Effector CD8-positive, alpha-beta T cell (primary cell): ENCODE results near the gene SPRED3.
"Not testable (repeated sequence)": the region's sequence is repeated elsewhere in the genome, so short reads cannot be mapped to it uniquely, and the experiment has no call there.

Source experiments
- DNase-seq: peaks from one replicate; lab custom pipeline; 2025; lab: John Stamatoyannopoulos, UW
- total RNA-seq, 4 experiments: gene quantifications; one replicate each; lab custom pipeline; 2026; lab: John Stamatoyannopoulos, UW

SPRED3 gene, protein sequence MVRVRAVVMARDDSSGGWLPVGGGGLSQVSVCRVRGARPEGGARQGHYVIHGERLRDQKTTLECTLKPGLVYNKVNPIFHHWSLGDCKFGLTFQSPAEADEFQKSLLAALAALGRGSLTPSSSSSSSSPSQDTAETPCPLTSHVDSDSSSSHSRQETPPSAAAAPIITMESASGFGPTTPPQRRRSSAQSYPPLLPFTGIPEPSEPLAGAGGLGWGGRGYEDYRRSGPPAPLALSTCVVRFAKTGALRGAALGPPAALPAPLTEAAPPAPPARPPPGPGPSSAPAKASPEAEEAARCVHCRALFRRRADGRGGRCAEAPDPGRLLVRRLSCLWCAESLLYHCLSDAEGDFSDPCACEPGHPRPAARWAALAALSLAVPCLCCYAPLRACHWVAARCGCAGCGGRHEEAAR
- 0.29 to 4.0 (median 1.8) reads per million in 4 experiments for total RNA-seq

DNA sequence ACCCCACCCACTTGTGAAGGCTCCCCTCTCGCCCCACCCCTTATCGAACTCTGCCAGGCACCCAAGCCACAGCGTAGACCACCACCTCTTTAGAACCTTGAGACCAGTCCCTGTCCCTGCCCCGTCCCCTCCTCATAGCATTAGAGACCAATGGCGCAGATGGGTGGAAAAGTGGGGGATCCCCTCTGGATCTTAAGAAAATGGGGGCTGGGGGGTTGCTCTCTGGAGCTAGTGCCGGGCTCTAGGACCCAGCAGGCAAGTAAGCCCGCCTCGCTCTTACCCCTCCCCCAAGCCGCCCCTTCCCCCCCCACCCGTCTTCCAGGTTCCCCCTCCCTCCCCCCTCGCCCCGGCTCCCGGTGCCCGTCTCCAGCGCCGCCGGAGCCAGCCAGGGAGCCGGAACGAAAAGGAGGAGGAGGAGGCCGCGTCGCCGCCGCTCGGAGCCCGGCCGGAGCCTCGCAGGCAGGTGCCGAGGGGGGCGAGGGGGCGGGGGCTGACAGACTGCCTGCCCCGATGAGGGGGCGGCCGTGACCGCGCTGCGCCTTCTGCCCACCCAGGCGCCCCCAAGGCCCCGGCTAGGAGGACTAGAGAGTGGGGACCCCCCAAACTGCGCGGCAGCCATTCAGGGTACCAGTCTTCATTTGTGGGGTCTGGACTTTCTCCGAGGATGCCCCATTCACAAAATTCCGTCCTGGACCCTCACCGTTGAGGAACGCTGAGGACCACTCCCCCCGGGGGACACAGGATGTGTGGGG, at the start of gene SPRED3:
TSS of gene SPRED3 (plus strand) at position 349 of the 752 bp plus-strand sequence. CDS start 1,606 bp downstream, outside the sequence.
- DNase-seq, result no peak

DNA sequence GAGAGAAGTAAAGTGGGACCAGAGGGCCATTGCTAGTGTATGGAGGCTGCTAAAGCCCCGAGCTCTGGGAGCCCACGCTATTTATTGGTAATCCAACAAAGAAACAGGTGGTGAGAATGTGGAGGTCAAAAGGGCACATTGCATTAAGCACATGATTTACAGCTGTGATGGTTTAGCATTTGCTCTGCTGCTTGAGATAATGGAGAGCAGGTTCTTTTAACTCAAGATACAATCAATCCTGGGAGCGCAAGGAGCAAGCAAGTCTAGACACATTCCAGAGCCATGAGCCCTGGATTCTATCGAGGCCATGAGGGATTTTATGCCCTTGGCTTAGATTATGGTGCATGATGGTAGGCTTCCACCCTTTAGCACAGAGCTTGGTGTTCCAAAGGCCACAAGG, 49.5 kb upstream of the SPRED3 start:
- DNase-seq, result not testable (repeated sequence)

DNA sequence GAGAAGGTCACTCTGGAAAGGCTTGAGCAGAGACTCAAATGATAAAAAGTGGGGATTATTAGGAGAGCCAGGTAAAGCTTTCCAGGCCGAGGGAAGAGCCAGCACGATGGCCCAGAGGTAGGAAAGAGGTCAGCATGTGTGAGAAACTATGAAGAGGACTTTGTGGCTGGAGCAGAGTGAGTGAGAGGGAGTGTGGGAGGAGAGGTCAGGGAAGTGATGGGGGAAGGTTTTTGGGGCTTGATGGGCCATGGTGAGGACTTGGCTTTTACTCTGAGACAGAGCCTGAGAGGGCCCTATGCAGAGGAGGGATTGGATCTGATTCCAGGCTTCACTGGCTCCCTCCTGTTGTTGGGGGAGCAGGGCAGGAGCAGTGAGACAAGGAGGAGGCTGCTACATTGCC, 47.6 kb upstream of the SPRED3 start:
- no peak for DNase-seq

- DNase-seq, result no peak
These were observed 41.7 kb upstream of the SPRED3 start for GRCh38 chr19:38346837-38347236.

DNA sequence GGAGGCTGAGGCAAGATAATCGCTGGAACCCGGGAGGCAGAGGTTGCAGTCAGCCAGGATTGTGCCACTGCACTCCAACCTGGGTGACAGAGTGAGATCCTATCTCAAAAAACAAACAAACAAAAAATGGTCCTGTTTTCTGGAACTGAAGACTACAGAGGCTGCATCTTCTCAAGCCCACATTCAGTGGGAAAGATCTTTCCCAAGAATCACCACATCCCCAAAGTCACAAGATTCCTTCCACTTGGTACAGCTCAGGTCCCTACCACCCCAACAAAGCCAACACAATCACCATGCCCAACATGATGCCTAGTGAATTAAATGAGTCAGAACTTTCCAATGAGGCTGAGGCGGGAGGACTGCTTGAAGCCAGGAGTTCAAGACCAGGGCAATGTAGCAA, 37.6 kb upstream of the SPRED3 start:
- DNase-seq, result no peak

- no peak for DNase-seq
These were observed 36.6 kb upstream of the SPRED3 start for GRCh38 chr19:38351865-38352395.

GRCh38 chr19:38352611-38353010, 35.9 kb upstream of the SPRED3 start:
- no peak for DNase-seq

- no peak for DNase-seq
These were observed 32.5 kb upstream of the SPRED3 start for GRCh38 chr19:38355728-38356725.

DNA sequence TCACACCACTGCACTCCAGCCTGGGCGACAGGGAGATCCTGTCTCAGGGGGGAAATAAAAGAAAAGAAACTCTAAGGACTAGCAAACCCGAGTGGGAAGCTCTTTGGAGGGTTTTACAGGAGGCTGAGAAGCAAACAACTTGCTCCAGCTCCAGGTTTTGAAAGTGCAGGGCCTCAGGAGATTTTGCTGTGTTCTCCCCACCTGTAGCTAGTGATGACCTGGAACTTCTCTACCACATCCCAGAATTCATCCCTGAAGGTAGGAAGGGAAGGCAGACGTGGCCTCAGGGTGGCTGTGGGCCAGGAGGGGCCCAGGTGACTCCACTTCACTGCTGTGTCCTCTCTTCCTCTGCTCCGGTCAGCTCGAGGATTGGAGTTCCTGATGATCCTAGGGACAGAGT, 30.4 kb upstream of the SPRED3 start:
- no peak for DNase-seq

DNA sequence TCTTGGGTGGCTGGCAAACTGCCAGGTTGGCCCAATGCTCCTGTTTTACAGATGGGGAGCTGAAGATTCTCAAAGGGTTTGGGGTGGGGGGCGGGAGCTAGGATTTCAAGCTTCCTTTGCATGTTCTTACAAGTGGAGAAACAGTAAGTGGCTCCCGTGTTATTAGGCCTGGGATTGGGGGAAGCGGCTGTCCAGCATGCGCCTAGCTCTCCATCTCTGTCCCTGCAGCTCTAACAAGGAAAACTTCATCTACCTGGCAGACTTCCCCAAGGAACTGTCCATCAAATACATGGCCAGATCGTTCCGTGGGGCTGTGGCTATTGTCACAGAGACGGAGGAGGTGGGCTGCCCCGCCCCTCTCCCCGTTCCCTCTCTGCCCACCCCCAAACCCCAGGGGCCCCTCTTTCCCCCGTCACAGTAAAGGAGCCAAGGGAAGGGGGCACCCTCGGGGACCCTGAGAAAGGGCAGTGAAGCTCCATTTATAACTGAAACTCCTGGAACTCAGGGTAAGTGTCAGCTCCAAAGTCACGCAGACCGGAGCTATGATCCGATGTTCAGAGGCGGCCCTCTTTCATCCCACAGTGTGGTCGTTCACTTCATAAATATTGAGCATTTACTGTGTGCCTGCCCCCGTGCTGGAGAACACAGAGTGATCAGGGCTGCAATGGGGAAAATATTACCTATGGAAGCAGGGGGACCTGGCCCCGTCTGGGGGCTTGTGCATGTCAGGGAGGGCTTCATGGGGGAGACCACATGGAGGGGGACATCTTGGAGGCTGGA, 29.1 kb upstream of the SPRED3 start:
- no peak for DNase-seq

- no peak for DNase-seq
These were observed 28.1 kb upstream of the SPRED3 start for GRCh38 chr19:38360351-38360750.

DNA sequence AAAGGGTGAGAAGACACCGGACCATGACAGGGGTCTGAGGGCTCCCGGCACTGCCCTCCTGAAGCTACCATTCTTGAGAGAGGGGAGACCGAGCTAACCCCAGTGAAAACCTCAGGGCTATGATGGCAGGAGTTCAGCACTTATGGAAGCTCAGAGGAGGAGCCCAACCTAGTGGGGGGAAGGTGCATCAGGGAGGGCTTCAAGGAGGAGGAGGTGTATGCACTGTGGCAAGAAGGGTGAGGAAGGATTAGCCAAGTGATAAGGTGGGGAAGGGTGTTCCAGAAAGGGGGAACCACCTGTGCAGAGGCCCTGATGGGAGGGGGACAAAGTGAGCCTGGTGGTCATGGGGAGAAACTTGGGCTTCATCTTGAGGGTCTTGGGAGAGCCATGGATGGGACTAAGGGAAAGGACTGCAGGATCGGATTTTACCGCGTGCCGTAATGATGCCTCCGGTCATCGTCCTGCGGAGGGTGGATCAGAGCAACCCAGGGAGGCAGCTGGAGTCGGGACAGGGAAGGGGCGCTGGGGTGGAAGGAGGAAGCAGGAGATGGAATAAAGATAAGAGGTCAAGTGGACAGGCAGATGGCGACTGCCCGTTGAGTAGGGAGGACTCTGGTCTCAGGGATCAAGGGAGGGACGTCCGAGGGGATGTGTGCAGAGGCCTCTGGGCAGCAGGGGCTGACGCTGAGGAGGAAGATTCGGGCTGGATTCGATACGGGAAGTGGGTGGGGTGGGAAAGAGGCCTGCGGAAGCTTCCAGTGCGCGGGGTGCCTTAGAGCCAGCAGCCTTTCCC, 27.5 kb upstream of the SPRED3 start:
- DNase-seq, result no peak

DNA sequence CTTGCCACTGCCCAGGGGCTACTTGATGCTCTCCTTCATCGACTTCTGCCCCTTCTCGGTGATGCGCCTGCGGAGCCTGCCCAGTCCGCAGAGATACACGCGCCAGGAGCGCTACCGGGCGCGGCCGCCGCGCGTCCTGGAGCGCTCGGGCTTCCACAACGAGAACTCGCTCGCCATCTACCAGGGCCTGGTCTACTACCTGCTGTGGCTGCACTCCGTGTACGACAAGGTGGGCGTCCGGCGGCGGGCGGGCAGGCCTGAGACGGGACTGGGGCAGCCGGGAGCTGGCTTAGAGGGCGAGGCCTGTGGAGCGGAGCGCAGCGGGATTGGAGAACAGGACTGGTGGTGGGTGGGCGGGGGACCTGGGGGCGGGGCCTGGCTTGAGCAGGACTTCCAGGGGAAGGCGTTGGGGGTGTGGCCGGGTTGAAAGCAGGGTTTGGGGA, 26.8 kb upstream of the SPRED3 start:
- peak; percentile 49 for DNase-seq

GRCh38 chr19:38362076-38362945, 26.2 kb upstream of the SPRED3 start:
- DNase-seq, result peak; percentile 41

- DNase-seq, result not testable (repeated sequence)
These were observed 25.4 kb upstream of the SPRED3 start for GRCh38 chr19:38362946-38363688.

DNA sequence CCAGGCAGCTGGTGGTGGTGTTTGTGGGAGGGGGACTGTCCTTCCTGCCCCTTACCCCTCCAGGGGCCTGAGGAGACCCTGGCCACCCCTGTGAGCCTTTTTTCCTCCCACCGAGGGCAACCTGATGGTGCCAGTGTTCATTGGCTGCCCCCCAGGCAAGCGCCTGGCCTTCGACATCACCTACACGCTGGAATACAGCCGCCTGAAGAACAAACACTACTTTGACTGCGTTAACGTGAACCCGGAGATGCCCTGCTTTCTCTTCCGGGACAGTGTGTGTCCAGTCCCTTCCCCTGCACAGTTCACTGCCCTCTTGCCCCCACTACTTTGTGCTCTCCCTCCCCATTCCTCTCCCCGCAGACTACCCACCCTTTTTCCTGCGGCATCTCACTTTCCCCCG, 21.5 kb upstream of the SPRED3 start:
- no peak for DNase-seq

GRCh38 chr19:38369584-38369983, 18.9 kb upstream of the SPRED3 start:
- DNase-seq, result no peak

DNA sequence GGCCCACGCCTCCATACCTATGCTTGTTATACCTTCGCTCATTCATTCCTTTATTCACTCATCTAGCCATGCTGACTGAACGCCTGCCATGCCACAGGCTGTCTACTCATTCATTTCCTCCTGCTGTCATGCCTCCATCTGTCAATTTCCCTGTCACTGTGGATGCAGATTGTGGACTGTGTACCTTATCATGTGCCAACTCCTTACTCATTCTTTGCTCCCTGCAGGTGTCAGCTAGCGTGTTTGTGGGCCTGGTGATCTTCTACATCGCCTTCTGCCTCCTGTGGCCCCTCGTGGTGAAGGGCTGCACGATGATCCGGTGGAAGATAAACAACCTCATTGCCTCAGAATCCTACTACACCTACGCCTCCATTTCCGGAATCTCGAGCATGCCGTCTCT, 18.2 kb upstream of the SPRED3 start:
- no peak for DNase-seq
